GM23338 (cell line): ENCODE measurements around the gene CHCHD6. TPM values are rescaled to one million over a fixed set of nuclear protein-coding genes. Genes with fewer than 3 reads are reported as not detected.

Source experiments
- ATAC-seq: fragments of 200-7000 bp; cut with Tn5 transposase; 3 replicates; pipeline ENCODE4 v1.9.1; 2020
- DNase-seq: peaks from one replicate; pipeline ENCODE4 v3.0.0-alpha.2; 2015; ENCODE audit warnings: low spot score
- H2AFZ ChIP-seq: fragments of 200-600 bp; sonication (generic); 2 replicates; pipeline ENCODE4 v1.8.0; 2016; ENCODE audit warnings: antibody characterized with exemption, mild to moderate bottlenecking, moderate library complexity
- H3F3A ChIP-seq: fragments of 200-600 bp; sonication (generic); replicated peaks from 2 replicates; pipeline ENCODE4 v1.8.0; 2017; ENCODE audit warnings: antibody characterized with exemption, mixed run types, low read depth
- H3K27ac ChIP-seq: fragments of 200-600 bp; sonication (generic); 2 replicates; pipeline ENCODE4 v1.6.1; 2016; ENCODE audit warnings: low read depth
- H3K27me3 ChIP-seq: fragments of 200-600 bp; sonication (generic); 2 replicates; pipeline ENCODE4 v1.8.0; 2016; ENCODE audit warnings: mild to moderate bottlenecking, mixed run types, moderate library complexity; ENCODE audit not compliant: insufficient read depth
- H3K36me3 ChIP-seq: fragments of 200-600 bp; sonication (generic); 2 replicates; pipeline ENCODE4 v1.8.0; 2016; ENCODE audit warnings: mild to moderate bottlenecking; ENCODE audit not compliant: insufficient read depth
- H3K4me1 ChIP-seq: fragments of 200-600 bp; sonication (generic); 2 replicates; pipeline ENCODE4 v1.8.0; 2016; ENCODE audit warnings: mild to moderate bottlenecking, moderate library complexity; ENCODE audit not compliant: insufficient read depth
- H3K4me2 ChIP-seq: fragments of 200-600 bp; sonication (generic); 2 replicates; pipeline ENCODE4 v1.7.1; 2017; ENCODE audit warnings: mixed run types
- H3K4me3 ChIP-seq: fragments of 200-600 bp; sonication (generic); 2 replicates; pipeline ENCODE4 v1.6.1; 2016; ENCODE audit warnings: mixed run types
- H3K79me2 ChIP-seq: fragments of 200-600 bp; sonication (generic); replicated peaks from 2 replicates; pipeline ENCODE4 v1.8.0; 2017; ENCODE audit warnings: mild to moderate bottlenecking; ENCODE audit not compliant: insufficient read depth
- H3K9me2 ChIP-seq: fragments of 200-600 bp; sonication (generic); 2 replicates; pipeline ENCODE4 v1.8.0; 2017; ENCODE audit not compliant: insufficient read depth
- H4K20me1 ChIP-seq: fragments of 200-600 bp; sonication (generic); replicated peaks from 2 replicates; pipeline ENCODE4 v1.8.0; 2017; ENCODE audit warnings: mild to moderate bottlenecking; ENCODE audit not compliant: insufficient read depth
- H3K27ac Mint-ChIP-seq: 2 replicates; pipeline ENCODE4 v1.8.0; 2020; ENCODE audit warnings: inconsistent platforms, mild to moderate bottlenecking, moderate library complexity, mixed read lengths
- H3K27me3 Mint-ChIP-seq: 3 replicates; pipeline ENCODE4 v1.8.0; 2022; ENCODE audit warnings: low read depth, mild to moderate bottlenecking, moderate library complexity, mixed read lengths, inconsistent platforms; ENCODE audit not compliant: insufficient read depth, poor library complexity
- H3K36me3 Mint-ChIP-seq: 3 replicates; pipeline ENCODE4 v1.8.0; 2021; ENCODE audit warnings: low read depth, mild to moderate bottlenecking, inconsistent platforms, moderate library complexity, mixed read lengths
- H3K4me1 Mint-ChIP-seq: 3 replicates; pipeline ENCODE4 v1.8.0; 2020; ENCODE audit warnings: mild to moderate bottlenecking, inconsistent platforms, mixed read lengths
- H3K4me3 Mint-ChIP-seq: 3 replicates; pipeline ENCODE4 v1.8.0; 2021; ENCODE audit warnings: moderate library complexity, mild to moderate bottlenecking, inconsistent platforms, mixed read lengths
- H3K9me3 Mint-ChIP-seq: 3 replicates; pipeline ENCODE4 v1.8.0; 2020; ENCODE audit warnings: moderate library complexity, mild to moderate bottlenecking, inconsistent platforms, mixed read lengths
- CREB1 ChIP-seq: fragments of 250-450 bp; sonication (Bioruptor Pico); IDR thresholded peaks from 2 replicates; pipeline ENCODE4 v1.5.0; 2020; ENCODE audit warnings: low read depth, mild to moderate bottlenecking, moderate library complexity
- CTCF ChIP-seq, 2 experiments: fragments of 200-600 bp in 1 of 2; sonication (generic) in 1 of 2; conservative IDR thresholded peaks; 2 replicates each; pipeline versions ENCODE4 v1.5.1 to v1.6.1; 2016 to 2017; ENCODE audit warnings: antibody characterized with exemption in 2 of 2, low read depth in 2 of 2, mild to moderate bottlenecking in 2 of 2, moderate library complexity in 1 of 2
- ETS1 ChIP-seq: IDR thresholded peaks from 2 replicates; pipeline ENCODE4 v1.6.1; 2016; ENCODE audit warnings: antibody characterized with exemption
- EZH2 ChIP-seq: fragments of 200-600 bp; sonication (generic); IDR thresholded peaks from one replicate; pipeline ENCODE4 v1.8.0; 2017; ENCODE audit warnings: antibody characterized with exemption, mild to moderate bottlenecking, low read depth; ENCODE audit not compliant: unreplicated experiment
- EZH2phosphoT487 ChIP-seq: fragments of 200-600 bp; sonication (generic); IDR thresholded peaks from one replicate; pipeline ENCODE4 v1.8.1; 2018; ENCODE audit warnings: antibody characterized with exemption; ENCODE audit not compliant: unreplicated experiment
- JUNB ChIP-seq: IDR thresholded peaks from one replicate; pipeline ENCODE4 v1.6.1; 2016; ENCODE audit warnings: antibody characterized with exemption; ENCODE audit not compliant: unreplicated experiment
- POLR2AphosphoS5 ChIP-seq: IDR thresholded peaks from 2 replicates; pipeline ENCODE4 v1.6.1; 2016; ENCODE audit warnings: antibody characterized with exemption, low read depth
- ZNF114 ChIP-seq: fragments of 250-450 bp; sonication (Bioruptor Pico); IDR thresholded peaks from 2 replicates; pipeline ENCODE4 v1.5.0; 2020; ENCODE audit warnings: mild to moderate bottlenecking, moderate library complexity
- ZNF331 ChIP-seq: fragments of 250-450 bp; sonication (Bioruptor Pico); IDR thresholded peaks from 2 replicates; pipeline ENCODE4 v1.5.0; 2020; ENCODE audit warnings: low read depth, mild to moderate bottlenecking, moderate library complexity
- polyA plus RNA-seq: library from polyadenylated mRNA; unstranded; fragments of >200 nt; fragmentation: Nextera tagmentation; extraction: Ambion mirVana; gene quantifications from 2 replicates; pipeline ENCODE4 v1.2.1, GENCODE V29; 2016
- total RNA-seq: library from RNA; depleted of rRNA; stranded (reverse); fragments of >200 nt; shearing (Covaris generic); gene quantifications from 2 replicates; pipeline ENCODE4 v1.2.3, GENCODE V29; 2014

Gene CHCHD6
- total and polyA plus RNA-seq, 2 experiments from 2014 or later, result 28.8 to 43.0 TPM

- no peaks in the 10 kb centered on the region; the same call in 2 of the 3 replicates for H3K9me3 Mint-ChIP-seq
- Histone ChIP-seq H3K4me1 (peaks cover 10% of the 10 kb centered on the region; the same call in 1 of the 2 replicates), H3K36me3 (no peaks in the 10 kb centered on the region), H3K4me2 (no peak overlapping the region), H3K4me3 (no peak overlapping the region), H3F3A (no peaks in the 10 kb centered on the region), H4K20me1 (no peaks in the 10 kb centered on the region), H3K9me2 (no peaks in the 10 kb centered on the region), H3K79me2 (no peaks in the 10 kb centered on the region), H3K27me3 (no peaks in the 10 kb centered on the region), H3K27ac (no peak overlapping the region), H2AFZ (no peak overlapping the region)
- H3K36me3 Mint-ChIP-seq, result peaks cover 6% of the 10 kb centered on the region; the same call in 2 of the 3 replicates
- no peak overlapping the region for H3K4me3 Mint-ChIP-seq
- no peak for DNase-seq
- H3K27me3 Mint-ChIP-seq, result peaks cover 7% of the 10 kb centered on the region
- no peak overlapping the region for H3K27ac Mint-ChIP-seq
- H3K4me1 Mint-ChIP-seq, result peaks cover 19% of the 10 kb centered on the region
- no peak for ATAC-seq
- TF ChIP-seq ZNF331 (no peak), POLR2AphosphoS5 (no peak), JUNB (no peak), ZNF114 (CRISPR knock-in tag) (no peak), EZH2phosphoT487 (no peak), CTCF (conservative IDR thresholded peaks at IDR 0.05; ENCODE audit: low read depth in 2 of 2) (no peak)
These were observed 301.9 kb downstream of the CHCHD6 start for GRCh38 chr3:127005864-127006500.

- Histone ChIP-seq H4K20me1 (no peaks in the 10 kb centered on the region; the same call in 1 of the 2 replicates), H3K4me1 (peaks cover 5% of the 10 kb centered on the region; the same call in 1 of the 2 replicates), H3K4me2 (no peak overlapping the region), H2AFZ (no peak overlapping the region), H3F3A (no peaks in the 10 kb centered on the region), H3K36me3 (no peaks in the 10 kb centered on the region), H3K27ac (no peak overlapping the region), H3K27me3 (no peaks in the 10 kb centered on the region), H3K79me2 (no peaks in the 10 kb centered on the region), H3K4me3 (no peak overlapping the region), H3K9me2 (no peaks in the 10 kb centered on the region)
- H3K27ac Mint-ChIP-seq, result 0 out of 2 replicates have a peak overlapping the region, but pooled peaks have one; percentile 38
- H3K27me3 Mint-ChIP-seq, result peaks cover 5% of the 10 kb centered on the region
- DNase-seq, result no peak
- peaks cover 9% of the 10 kb centered on the region for H3K36me3 Mint-ChIP-seq
- ATAC-seq, result no peak
- TF ChIP-seq EZH2, result no peak
- no peak for TF ChIP-seq CTCF (conservative IDR thresholded peaks at IDR 0.05; ENCODE audit: low read depth in 2 of 2)
- TF ChIP-seq CREB1 (CRISPR knock-in tag), result no peak
- no peak for TF ChIP-seq ETS1
- peaks cover 17% of the 10 kb centered on the region for H3K4me1 Mint-ChIP-seq
- no peak overlapping the region for H3K4me3 Mint-ChIP-seq
- no peaks in the 10 kb centered on the region; the same call in 2 of the 3 replicates for H3K9me3 Mint-ChIP-seq
These were observed 302.9 kb downstream of the CHCHD6 start for GRCh38 chr3:127006781-127007436.
